ENCODE data around the gene DPP6. TPM values are rescaled to one million over a fixed set of nuclear protein-coding genes. Genes with fewer than 3 reads are reported as not detected.

Gene DPP6
- total and polyA plus RNA-seq, 12 donors = 0.07 to 2.1 (median 0.16) TPM; not detected in 4

DNA sequence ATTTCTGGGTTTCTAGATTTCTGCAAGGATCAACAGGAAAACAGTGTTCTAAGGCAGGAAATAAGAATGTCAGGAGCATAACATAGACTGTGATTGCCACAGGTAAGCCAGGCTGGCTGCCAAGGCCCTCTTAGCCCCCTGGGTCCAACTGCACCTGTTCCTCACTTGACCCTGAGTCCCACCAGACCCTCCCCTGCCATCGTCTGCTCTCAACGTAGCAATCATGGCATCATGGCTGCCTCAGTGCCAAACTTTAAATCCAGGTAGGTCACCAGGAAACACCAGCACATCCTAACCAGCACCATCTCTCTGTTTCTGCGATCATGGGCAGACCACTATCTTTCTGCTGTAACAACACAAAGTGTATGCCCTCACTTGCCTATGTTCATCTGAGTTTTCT, 683.6 kb downstream of the DPP6 start:
- Histone ChIP-seq H3K27ac (no peak overlapping the region), H3K4me3 (no peak overlapping the region), H3K4me1 (no peaks in the 10 kb centered on the region), H3K9me3 (peaks cover 0 to 5% (median 0%) of the 10 kb centered on the region in 11 donors), H3K27me3 (peaks cover 0 to 10% (median 0%) of the 10 kb centered on the region in 7 donors), H3K36me3 (no peaks in the 10 kb centered on the region)
- intact Hi-C loops (cut with DNase I) = no loop called here
- WGBS, 2 donors = 75 to 83% methylated on average over 3 of the region's 3 CpGs
- no peak for DNase-seq
- TF ChIP-seq, protein P1, sequence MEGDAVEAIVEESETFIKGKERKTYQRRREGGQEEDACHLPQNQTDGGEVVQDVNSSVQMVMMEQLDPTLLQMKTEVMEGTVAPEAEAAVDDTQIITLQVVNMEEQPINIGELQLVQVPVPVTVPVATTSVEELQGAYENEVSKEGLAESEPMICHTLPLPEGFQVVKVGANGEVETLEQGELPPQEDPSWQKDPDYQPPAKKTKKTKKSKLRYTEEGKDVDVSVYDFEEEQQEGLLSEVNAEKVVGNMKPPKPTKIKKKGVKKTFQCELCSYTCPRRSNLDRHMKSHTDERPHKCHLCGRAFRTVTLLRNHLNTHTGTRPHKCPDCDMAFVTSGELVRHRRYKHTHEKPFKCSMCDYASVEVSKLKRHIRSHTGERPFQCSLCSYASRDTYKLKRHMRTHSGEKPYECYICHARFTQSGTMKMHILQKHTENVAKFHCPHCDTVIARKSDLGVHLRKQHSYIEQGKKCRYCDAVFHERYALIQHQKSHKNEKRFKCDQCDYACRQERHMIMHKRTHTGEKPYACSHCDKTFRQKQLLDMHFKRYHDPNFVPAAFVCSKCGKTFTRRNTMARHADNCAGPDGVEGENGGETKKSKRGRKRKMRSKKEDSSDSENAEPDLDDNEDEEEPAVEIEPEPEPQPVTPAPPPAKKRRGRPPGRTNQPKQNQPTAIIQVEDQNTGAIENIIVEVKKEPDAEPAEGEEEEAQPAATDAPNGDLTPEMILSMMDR (IDR thresholded peaks at IDR 0.05) = no peak
- no peak for ATAC-seq

DNA sequence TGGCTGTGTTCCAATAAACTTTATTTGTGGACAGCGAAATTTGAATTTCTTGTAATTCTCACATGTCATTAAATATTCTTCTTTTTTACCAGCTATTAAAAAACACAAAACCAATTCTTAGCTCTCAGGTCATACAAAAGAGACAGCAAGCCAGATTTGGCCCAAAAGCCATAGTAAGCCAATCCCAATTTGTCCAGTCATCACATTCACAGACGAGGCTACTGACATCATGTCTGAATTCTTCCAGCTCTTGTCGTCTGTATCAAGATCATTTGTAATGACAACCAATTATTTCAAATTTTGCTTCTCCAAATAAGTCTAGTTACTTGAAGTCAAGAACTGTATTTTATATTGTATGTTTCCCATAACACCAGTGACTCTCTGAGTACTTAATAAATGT, 684.2 kb downstream of the DPP6 start:
- H3K4me3 ChIP-seq = no peak overlapping the region

DNA sequence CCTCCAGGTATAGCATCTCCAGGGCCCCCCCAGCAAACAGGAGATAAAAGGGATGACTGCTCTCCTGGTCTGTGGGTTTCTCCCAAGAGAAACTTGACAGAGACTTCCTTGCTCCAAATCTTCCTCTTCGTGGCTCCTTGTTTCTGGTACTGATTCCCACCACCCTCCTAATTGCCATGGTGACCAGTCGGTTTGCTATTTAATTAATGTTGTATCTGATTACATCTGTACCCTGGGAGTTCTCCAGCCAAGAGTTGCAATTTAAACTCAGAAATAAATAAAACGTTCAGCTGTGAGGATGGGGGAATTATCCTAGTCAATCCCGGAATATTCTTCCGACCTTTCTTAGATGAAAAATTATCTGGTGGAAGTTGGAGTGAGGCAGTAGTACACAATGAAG, 686.0 kb downstream of the DPP6 start:
- no peak overlapping the region for H3K4me3 ChIP-seq
- H3K36me3 ChIP-seq = no peaks in the 10 kb centered on the region
- DNase-seq (no peak), ATAC-seq (no peak)
- no peaks in the 10 kb centered on the region for H3K4me1 ChIP-seq
- no peak overlapping the region for H3K27ac ChIP-seq
- peaks cover 0 to 33% (median 3%) of the 10 kb centered on the region in 7 donors for H3K27me3 ChIP-seq
- TF ChIP-seq, protein P1 (IDR thresholded peaks at IDR 0.05) = no peak
- WGBS, 2 donors = 74% methylated on average over 5 of the region's 5 CpGs
- H3K9me3 ChIP-seq = no peaks in the 10 kb centered on the region
- intact Hi-C loops (cut with DNase I) = no loop called here

More for the DNA sequence above, 684.2 kb downstream of the DPP6 start:
- DNase-seq = no peak
- Histone ChIP-seq H3K36me3 (no peaks in the 10 kb centered on the region), H3K4me1 (no peaks in the 10 kb centered on the region), H3K27ac (no peak overlapping the region), H3K27me3 (peaks cover 0 to 16% (median 0%) of the 10 kb centered on the region in 7 donors), H3K9me3 (peaks cover 0 to 4% (median 0%) of the 10 kb centered on the region in 11 donors)
- 69 to 71% methylated on average over 3 of the region's 3 CpGs for WGBS, 2 donors
- ATAC-seq = no peak
- TF ChIP-seq, protein P1 (IDR thresholded peaks at IDR 0.05) = no peak
- intact Hi-C loops (cut with DNase I) = no loop called here

DNA sequence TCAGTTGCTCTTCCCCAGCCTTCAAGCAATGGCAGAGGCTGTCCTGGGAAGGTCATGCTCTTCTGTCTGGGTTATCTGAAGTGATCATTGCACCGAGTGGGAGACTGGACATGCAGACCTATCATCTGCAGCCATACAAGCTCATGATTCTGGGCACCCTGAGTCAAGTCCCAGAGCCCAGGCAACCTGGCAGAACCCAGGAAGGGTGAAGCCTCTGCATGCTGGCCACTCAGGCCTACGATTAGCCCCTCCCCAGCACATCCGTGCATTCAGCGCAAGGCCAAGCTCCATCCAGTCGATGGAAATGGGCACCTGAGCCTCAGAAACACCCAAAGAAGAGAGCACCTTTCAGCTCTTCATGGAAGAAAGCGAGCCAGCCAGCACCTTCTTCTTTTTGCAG, 688.9 kb downstream of the DPP6 start:
- no peaks in the 10 kb centered on the region for H3K4me1 ChIP-seq
- no peaks in the 10 kb centered on the region for H3K9me3 ChIP-seq
- DNase-seq (no peak), ATAC-seq (no peak)
- WGBS, 2 donors = 70 to 71% methylated on average over 6 of the region's 6 CpGs
- no peaks in the 10 kb centered on the region for H3K36me3 ChIP-seq
- H3K27ac ChIP-seq = no peak overlapping the region
- peaks cover 0 to 44% (median 13%) of the 10 kb centered on the region in 7 donors for H3K27me3 ChIP-seq
- TF ChIP-seq, protein P1 (IDR thresholded peaks at IDR 0.05) = no peak
- H3K4me3 ChIP-seq = no peak overlapping the region
- intact Hi-C loops (cut with DNase I) = no loop called here
